Effector CD4-positive, alpha-beta T cell (primary cell): Measurements from ENCODE around the gene TECPR1.

ENCODE experiments used
- DNase-seq: peaks from one replicate; pipeline ENCODE4 v3.0.0-alpha.2; 2020

Gene TECPR1

GRCh38 chr7:98186452-98187137 lies 65.4 kb downstream of the TECPR1 start:
- no peak for DNase-seq

GRCh38 chr7:98185101-98185500 lies 66.9 kb downstream of the TECPR1 start:
- DNase-seq = no peak

- DNase-seq = no peak
These were observed 71.3 kb downstream of the TECPR1 start for GRCh38 chr7:98180751-98181150.

GRCh38 chr7:98178762-98179490 lies 73.1 kb downstream of the TECPR1 start:
- no peak for DNase-seq

- no peak for DNase-seq
These were observed 73.7 kb downstream of the TECPR1 start for GRCh38 chr7:98178321-98178720.

- no peak for DNase-seq
These were observed 74.5 kb downstream of the TECPR1 start for GRCh38 chr7:98177553-98177952.

- no peak for DNase-seq
These were observed 76.6 kb downstream of the TECPR1 start for GRCh38 chr7:98175260-98175940.

GRCh38 chr7:98174334-98175259 lies 77.4 kb downstream of the TECPR1 start:
- no peak for DNase-seq

GRCh38 chr7:98171449-98171848 lies 80.6 kb downstream of the TECPR1 start:
- DNase-seq = no peak

- no peak for DNase-seq
These were observed 81.1 kb downstream of the TECPR1 start for GRCh38 chr7:98170966-98171365.

- DNase-seq = no peak
These were observed 83.0 kb downstream of the TECPR1 start for GRCh38 chr7:98168904-98169621.

- peak; percentile 63 for DNase-seq
These were observed 83.7 kb downstream of the TECPR1 start for GRCh38 chr7:98168181-98168903.

- DNase-seq = no peak
These were observed 84.4 kb downstream of the TECPR1 start for GRCh38 chr7:98167653-98168052.

GRCh38 chr7:98166668-98166970 lies 85.4 kb downstream of the TECPR1 start:
- DNase-seq = no peak

GRCh38 chr7:98165827-98166667 lies 86.0 kb downstream of the TECPR1 start:
- DNase-seq = peak; percentile 20
